ENCODE results near the gene STX19.
"Not testable (repeated sequence)": the region's sequence is repeated elsewhere in the genome, so short reads cannot be mapped to it uniquely, and the experiment has no call there.

Gene STX19

DNA sequence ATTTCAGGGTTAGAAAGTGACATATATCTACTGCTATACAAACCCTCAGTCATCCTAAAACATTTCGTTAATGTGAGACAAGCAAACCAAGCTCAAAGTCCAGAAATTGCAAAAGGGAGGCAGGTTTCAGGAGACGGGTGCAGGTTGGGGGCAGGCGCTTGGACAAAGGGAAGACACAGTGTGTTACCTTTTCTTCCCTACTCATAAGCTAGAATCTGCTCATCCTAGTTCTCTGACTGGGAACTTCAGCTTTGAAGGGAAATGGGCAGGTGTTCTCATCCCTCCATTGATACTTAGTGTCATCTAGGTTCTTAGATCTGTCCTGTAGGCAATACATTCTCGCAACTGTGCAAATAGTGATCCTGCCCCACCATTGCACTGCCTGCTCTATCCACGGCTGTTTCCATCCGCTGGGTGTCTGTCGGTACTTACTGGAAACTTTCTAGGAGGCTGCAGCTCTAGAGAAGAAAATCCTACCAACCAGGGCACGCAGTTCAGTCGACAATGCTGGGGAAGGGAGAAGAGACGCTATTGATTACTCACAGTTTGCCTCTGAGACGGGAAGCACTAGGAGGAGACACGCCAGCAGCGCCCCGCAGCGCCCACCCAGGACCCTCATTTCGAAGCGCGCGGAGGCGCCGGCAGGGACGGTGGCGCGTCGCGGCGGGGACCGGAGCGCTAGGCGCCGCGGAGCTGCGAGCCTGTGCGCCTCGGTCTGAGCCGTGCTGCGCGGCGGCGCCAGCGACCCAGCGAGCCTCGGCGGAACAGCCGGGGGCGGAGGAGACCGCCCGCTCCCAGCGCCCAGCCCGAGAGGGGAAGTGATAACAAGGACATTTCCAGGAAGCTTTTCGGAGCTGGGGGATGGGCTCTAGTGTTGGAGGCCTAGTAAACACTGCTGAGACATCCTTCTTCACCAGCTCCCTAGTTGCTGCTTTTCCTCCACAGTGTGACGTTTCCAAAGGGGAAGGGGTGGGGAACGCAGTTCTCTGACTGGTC lies 55.0 kb downstream of the STX19 start, which contains the start of gene PROS1:
Gene PROS1, minus strand, starts transcription at position 766 of the 996 bp plus-strand sequence. Its CDS starts 147 bp downstream, at position 619.
- DNase-seq (ENCODE audit: low read depth in 2 of 2), result peak in 1 of 2 donors; percentile 6

DNA sequence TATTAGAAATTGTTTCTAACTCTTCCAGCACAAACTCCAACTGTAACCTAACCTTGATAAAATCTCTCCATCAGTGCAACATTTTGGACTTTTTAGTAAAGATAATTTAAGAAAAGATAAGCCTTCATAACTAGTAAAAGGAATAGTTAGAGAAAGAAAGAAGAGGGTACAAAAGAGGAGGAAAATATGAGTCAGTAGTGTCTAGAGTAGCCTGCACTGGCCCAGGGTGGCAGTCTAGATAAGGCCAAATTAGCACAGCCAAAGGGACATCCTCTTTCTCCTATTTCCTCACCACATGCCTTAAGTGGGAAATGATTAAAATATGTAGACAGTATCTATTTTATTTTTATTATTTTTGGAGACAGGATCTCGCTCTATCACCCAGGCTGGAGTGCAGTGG lies 58.4 kb downstream of the STX19 start:
- no peak for DNase-seq (ENCODE audit: low read depth in 2 of 2)

DNA sequence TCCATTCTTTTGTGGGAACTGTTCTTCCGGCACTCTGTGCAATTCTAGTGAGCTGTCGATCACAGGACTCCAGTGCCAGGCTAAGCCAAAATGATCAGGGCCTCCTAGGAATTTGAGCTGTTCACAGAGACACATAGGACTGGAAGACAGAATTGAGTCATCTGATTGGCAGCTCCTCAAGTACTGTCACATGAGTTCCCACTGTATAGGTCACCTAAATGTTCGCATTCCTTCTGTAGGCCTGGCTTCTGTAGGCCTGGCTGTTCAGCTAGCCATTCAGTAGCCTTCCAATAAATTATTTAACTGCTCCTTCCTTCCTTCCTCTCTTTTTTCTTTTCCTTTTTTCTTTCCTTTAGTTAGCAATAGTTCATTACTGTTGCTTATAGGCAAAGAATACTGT lies 59.0 kb downstream of the STX19 start:
- no peak for DNase-seq (ENCODE audit: low read depth in 2 of 2)

DNA sequence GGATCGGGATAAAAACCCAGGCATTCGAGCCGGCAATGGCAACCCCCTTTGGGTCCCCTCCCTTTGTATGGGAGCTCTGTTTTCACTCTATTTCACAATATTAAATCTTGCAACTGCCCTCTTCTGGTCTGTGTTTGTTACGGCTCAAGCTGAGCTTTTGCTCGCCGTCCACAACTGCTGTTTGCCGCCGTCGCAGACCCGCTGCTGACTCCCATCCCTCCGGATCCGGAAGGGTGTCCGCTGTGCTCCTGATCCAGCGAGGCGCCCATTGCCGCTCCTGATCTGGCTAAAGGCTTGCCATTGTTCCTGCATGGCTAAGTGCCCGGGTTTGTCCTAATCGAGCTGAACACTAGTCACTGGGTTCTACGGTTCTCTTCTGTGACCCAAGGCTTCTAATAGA lies 63.3 kb downstream of the STX19 start:
- DNase-seq (ENCODE audit: low read depth in 2 of 2), result not testable (repeated sequence)

Measured in stimulated activated CD8-positive, alpha-beta memory T cell treated with anti-CD3 and anti-CD28 coated beads, Interleukin-15, amount 100 ng/mL, for 4 hours (primary cell).